Measurements from ENCODE around the gene PLPP3.
"Not testable (repeated sequence)": the region's sequence is repeated elsewhere in the genome, so short reads cannot be mapped to it uniquely, and the experiment has no call there.

The PLPP3 gene

DNA sequence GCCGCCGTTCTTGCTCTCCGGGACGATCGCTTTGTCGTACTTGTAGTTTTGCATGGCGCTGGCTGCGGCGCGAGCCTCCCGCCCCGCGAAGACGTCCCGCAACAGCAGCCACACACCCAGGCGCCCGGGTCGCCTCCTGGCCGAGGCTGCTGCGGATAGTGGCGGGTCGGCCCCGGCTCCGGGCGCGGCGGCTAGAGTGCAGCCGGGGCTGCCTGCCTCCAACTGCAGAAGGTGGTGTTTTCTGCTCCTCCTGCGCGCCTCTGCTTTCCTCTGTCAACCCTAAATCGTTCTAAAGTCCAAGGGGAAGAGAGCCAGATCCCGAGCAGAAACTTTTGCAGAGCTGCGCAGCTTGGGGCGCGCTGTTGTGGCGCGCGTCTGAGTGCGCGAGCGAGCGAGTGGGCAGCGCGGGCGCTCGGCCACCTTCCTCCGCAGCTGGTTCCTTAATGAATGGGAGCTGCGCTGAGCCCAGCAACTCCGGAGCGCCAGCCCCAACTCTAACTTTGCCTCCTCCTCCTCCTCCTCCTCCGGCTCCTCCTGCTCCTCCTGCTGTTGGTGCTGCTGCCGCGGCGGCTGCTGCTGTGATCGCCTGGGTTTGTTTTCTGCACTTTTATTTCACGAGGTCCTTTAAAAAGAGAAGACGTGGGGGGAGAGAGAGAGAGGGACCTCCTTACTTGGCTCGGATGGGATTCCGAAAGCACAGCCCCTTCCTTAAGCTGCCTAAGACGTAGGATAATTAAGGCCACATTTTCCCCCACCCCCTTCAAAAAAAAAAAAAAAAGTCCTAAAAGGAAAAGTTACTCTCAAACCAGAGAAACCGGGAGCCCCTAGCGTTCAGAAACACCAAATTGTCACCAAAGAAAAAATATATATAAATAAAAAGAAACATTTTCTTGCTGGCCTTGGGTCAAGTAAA, at the start of gene PLPP3:
Gene PLPP3, minus strand, starts transcription at position 601 of the 913 bp plus-strand sequence. Its CDS starts 547 bp downstream, at position 54.
- DNase-seq = peak in 12 of 14 donors; percentile 27 to 82 (median 68)

DNA sequence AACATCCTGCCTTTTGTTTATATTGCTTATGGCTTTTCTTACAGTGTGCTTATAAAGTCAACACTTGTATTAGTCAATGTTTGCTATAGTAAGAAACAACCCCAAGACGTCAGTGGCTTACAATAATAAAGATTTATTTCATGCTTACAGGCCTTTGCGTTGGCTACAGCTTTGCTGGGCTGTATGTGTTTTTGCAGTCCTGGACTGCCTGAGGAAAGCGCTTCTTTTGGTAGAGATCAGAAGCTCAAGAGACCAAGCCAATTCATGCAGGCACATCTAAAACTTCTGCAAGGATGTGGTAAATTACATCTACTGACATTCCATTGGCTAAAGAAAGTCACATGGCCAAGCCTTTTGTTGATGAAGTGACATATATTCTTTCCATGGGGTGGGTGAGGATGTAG, 48.3 kb upstream of the PLPP3 start:
- DNase-seq = no peak

DNA sequence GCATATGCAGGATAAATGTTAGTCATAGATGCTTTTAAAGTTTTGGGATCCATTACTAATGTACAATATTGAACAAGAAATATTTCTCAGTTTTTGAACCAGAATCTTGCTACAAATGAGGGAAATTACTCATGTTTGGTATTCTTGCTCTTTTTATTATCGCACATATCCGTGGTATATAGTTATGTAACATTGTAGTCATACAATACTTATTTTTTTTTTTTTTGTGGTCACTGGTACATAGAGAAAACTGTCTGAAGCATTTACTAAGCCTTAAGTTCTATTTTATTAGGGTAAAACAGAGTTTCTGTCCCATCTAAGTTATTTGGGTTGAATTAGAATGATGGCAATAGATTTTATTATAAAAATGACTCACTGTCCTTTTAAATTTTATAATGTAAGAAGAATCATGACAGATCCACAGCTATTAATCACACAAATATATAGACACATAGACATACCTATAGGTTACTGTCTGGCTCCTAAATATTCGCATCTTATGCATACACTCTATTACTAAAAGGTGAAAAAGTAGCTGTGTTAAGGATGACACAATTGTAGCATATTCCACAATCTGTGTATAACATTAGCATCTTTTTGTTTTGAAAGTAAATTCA, 47.8 kb upstream of the PLPP3 start:
- no peak for DNase-seq

DNA sequence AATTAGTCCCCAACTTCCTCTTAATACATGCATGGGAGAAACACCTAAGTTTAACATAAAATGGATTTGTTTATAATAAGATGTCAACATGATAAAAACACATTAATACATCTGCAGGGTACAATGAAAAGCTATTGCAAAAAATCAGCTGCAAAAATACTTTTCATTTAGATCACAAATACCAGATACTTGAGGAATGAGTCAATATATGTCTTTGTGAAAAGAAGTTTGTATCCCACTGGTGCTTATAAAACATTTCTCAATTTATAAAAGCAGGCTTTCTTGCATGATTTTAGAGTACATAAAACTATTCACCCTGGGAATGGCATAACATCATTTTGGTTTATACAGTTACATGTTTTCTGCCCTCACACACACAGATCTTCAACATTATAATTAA, 47.2 kb upstream of the PLPP3 start:
- no peak for DNase-seq

DNA sequence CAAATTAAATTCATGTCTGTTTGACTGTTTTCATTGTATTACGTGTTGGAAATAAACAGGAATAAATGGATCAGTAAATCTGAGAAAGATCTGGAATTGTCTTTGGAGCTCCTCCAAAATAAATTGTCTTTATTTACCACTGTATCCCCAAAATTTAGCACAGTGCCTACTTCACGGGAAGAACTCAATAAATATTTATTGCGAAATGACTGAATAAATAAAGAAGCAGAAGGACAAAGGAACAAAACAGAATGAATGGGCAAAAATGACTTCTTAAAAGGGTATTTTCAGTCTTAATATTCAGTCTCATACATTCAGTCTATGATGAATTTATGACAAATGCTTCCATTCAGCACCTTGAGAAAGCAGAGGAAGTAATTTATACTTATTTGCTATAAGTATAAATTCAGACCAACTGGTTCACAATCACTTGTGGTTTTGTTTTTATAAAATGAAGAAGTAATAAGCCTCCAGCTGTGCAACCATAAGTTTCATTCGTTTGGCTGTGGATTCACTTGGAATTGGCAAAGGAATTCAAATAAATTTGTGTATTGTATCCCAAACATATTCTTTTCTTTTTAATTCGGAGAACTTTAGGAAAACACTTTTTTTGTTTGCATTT, 46.6 kb upstream of the PLPP3 start:
- no peak for DNase-seq

DNA sequence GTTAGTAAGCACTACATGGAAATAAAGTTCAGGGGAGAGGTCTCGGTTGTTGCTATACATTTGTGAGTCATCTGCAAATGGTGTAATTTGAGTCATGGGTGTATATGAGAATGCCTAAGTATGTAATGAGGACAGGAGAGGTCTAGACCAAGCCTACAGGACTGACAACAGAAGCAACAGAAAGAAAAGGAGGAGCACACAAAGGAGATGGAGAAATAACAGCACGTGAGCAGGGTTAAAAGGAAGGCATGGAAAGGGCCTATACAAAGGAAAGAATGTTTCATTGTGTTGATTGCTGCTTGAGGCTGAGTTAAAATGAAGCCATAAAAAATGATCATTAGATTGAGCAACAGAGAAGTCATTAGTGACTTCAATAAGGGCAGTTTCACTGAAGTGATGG, 37.8 kb upstream of the PLPP3 start:
- DNase-seq = no peak

DNA sequence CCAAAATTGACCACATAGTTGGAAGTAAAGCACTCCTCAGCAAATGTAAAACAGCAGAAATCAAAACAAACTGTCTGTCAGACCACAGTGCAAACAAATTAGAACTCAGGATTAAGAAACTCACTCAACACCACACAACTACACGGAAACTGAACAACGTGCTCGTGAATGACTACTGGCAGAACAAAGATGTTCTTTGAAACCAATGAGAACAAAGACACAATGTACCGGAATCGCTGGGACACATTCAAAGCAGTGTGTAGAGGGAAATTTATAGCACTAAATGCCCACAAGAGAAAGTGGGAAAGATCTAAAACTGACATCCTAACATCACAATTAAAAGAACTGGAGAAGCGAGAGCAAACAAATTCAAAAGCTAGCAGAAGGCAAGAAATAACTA, 31.4 kb upstream of the PLPP3 start:
- DNase-seq = not testable (repeated sequence)

DNA sequence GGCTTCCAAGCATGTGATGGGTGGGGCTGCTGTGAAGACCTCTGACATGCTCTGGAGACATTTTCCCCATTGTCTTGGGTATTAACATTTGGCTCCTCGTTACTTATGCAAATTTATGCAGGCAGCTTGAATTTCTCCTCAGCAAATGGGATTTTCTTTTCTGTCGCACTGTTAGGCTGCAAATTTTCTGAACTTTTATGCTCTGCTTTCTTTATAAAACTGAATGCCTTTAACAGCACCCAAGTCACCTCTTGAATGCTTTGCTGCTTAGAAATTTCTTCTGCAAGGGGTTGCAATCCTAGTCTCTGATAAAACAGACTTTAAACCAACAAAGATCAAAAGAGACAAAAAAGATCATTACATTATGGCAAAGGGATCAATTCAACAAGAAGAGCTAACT, 30.7 kb upstream of the PLPP3 start:
- not testable (repeated sequence) for DNase-seq

DNA sequence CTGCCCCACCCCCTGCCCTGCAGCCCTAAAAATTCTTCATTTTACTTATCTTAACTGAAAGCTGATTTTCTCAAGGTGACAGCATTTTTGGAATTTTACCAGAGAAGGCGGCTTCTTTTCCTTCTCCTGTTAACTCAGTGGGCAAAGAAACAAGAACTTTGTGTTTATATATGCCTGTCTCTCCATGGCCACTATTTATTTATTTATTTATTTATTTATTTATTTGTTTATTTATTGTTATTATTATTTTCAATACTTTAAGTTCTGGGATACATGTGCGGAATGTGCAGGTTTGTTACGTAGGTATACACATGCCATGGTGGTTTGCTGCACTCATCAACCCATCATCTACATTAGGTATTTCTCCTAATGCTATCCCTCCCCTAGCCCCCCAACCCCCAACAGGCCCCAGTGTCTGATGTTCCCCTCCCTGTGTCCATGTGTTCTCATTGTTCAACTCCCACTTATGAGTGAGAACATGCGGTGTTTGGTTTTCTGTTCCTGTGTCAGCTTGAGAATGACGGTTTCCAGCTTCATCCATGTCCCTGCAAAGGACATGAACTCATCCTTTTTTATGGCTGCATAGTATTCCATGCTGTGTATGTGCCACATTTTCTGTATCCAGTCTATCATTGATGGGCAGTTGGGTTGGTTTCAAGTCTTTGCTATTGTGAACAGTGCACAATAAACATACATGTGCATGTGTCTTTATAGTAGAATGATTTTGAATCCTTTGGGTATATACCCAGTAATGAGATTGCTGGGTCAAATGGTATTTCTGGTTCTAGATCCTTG, 16.2 kb upstream of the PLPP3 start:
- DNase-seq = not testable (repeated sequence)

DNA sequence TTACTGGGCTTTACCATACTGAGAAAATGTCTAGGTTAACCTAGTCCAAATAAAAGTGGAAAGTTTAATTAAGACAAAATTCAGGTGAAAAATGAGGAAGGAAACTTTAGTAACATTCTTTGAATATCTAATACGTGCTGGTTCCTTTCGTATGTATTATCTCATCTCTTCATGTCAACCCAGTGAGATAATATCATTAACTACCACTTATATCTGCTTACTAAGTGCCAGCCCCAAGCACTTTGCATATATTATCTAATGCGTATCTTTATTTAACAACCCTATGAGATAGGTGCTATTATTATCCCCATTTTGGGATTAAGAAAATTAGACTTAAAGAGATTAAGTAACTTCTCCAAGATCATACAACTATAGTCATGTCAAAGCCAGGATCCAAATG, 12.5 kb upstream of the PLPP3 start:
- DNase-seq = no peak

DNA sequence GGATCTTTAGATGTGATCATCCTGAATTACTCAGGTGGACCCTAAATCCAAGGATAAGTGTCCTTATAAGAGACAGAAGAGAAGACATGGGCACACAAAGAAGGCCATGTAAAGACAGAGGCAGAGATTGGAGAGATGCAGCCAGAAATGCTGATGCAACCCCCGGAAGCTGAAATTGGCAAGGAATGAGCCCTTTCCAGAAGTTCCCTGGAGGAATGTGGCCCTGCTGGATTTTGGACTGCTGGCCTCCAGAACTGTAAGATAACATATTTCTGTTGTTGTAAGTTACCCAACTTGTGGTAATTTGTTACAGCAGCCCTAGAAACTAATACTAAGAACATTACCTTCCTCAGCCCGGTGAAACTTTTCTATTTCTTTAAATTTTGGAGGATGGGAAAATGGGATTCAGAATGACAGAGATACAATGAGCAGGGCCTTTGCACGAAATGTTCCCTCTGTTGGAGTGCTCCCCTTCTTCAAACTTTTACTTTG, 11.2 kb upstream of the PLPP3 start:
- DNase-seq = no peak

DNA sequence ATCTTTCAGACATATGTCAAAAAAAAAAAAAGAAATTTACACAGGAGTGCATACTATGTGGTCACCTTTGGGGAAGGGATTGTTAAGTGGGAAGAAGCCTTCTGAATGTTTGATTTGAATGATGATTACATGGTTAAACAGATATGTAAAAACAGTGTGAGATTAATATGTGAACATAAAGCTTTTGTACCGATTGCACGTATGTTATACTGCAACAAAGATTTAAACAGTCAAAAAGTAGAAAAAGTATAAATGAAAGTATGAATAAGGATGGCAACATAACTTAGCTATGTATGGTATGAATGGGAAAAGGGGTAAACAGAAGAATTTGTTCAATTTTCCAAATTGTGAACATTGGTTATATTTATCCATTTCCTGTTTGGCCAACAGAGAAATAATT, 10.0 kb upstream of the PLPP3 start:
- no peak for DNase-seq

DNA sequence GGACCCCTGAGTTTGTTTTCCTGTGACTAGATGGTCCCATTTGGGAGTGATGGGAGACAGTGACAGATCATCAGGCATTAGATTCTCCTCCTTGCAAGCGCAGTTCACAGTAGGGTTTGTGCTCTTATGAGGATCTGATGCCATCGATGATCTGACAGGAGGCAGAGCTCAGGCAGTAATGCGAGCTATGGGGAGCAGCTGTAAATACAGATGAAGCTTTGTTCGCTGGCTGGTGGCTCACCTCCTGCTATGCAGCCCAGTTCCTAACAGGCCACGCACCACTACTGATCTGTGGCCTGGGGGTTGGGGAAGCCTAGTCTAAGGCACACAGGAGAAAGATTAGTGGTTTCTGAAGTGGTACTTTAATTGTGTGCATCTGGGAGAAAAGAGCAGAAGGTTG, 7.1 kb upstream of the PLPP3 start:
- no peak for DNase-seq

DNA sequence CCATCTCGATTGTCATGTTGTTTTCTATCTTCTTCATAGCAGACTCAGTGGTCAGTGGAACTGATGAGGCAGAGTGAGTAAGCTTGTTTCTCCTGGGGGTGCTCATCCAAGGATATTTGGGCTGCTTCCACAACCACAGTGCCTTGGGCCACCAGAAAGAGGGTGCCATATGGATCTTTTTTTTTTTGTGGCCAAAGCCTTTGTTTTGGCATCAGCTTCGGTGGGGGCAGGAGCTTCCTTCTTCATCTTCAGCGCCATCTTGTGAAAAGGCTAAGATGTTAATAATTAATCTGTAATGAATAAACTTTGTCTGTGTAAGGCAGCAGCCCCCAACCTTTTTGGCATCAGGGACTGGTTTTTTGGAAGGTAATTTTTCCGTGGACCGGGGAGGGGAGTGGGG, 6.6 kb upstream of the PLPP3 start:
- DNase-seq = peak in 1 of 14 donors; percentile 2

DNA sequence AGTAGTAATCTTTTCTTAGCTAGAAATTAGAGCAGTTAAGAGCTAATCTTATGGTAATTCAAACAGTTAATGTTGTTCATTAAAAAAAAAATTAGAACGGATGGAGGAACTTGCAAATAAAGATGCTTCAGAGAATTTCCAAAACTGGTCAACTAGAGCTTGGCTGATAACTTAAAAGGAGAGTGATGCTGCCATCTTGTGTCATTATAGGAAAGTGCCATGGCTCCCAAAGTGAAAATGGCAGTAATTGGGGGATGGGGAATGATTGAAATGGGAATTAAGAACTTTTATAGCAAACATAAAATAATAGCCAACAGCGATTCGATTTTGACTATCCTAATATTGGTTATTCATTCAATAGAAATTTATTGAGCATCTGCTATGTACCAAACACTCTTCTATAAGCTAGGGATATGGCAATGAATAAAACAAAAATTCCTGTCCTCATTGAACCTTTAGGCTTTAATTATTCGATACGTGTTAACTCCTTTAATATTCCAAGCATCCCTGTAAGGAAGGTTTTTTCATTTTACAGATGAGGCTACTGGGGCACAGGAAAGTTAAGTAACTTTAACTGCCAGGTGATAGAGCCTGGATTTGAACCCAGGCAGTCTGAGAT, 5.7 kb upstream of the PLPP3 start:
- DNase-seq = peak in 2 of 14 donors; percentile 18

DNA sequence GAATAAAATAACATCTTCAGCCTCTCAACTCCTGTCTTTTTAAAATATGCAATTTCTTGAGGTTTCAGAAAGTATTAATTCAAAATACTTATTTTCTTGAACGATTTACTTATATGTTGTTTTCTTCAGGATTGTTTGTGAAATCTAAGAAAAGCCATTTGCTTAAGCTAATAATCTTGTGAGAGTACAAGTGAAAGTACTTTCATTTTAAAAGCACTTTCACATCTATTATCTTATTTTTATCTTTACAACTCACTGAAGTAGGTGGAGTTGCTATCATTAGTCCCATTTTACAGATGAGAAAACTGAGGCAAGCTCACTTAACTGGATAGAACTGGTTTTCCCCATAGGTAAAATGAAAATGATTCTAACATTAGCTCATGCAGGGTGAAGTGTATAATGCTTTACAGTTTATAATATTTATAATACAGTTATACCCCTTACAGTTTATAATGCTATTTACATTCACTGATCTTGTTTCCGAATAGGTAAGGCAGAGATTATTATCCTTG, 4.7 kb upstream of the PLPP3 start:
- no peak for DNase-seq

DNA sequence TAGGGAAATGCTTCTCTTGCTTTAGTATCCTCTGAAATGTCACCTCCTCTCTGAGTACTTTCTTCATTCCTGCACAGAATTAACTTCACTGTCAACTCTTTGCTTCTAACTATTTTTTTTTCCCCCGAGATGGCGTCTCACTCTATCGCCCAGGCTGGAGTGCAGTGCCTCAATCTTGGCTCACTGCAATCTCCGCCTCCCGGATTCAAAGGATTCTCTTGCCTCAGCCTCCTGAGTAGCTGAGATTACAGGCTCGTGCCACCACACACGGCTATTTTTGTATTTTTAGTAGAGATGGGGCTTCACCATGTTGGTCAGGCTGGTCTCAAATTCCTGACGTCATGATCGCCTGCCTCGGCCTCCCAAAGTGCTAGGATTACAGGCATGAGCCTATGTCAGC, 1.4 kb upstream of the PLPP3 start:
- DNase-seq = no peak

DNA sequence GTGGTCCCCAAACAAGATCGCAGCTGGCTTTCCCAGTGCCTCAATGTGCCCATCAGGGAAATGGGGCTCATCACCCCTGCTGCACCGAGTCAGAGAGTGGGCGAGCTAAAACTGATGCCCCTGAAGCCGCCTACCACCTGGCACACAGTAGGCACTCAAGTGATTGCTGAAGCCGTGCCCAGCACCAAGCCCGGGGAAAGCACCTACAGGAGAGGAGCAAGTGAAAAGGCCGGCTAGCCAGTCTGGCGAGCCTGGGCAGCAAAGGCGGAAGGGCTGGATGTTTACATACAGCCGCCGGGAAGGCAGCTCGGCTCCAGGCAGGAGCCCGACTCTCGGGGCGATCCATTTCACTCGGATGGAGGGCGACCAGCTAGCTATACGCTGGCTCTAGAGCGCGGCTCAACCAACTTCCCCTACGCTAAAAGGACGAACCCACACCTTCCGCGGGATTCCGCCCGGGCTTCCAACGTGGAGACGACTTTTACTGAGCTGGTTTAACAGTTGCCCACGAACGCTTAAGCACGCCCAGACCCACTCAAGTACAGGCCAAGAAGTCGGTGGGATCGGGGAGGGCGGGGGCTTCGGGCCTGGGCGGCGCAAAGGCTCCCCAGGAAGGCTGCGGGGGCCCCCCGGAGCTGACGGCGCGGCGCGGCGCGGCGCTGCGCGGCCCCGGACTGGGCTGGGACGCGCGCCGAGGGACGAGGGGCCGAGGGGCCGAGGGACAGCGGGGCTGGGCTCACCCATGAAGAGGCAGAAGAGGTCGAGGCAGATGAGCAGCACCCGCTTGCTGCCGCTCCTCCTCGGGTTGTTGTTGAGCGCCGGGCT, 1.0 kb downstream of the PLPP3 start:
- DNase-seq = peak in 8 of 14 donors; percentile 37 to 80 (median 58)

DNA sequence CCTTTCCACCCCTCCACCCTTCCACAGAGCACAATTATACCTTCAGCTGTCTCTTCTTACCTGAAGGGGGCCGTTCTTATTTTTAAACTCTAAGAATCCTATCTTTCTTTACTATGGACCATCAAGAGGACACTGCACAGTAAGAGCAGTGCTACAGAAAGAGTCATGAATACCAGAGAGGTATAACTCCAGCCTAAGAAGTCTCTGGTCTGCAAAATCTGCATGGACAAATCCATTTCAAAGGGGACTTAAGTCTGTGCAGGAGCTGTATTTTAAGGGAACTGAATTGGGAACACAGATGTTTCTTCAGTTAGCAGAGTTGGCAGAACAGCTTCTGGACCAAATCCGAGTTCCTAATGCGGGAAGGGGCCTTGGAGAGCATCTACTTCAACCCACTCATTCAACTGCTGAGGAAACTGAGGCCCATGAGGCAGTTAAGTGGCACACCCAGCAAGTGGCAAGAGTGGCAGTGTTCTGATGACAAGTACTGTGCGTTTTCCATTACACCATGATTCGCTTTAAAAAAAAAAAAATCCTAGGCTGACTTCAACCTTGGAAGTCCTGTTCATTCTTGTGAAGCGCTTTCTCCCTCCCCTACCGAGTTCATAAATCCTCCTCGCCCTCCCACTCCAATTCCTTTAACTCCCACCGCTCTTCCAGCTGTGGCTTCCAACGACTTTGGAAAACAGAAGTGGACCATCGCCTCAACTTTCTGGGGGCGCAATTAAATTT, 1.8 kb downstream of the PLPP3 start:
- peak in 5 of 14 donors; percentile 20 to 57 (median 31) for DNase-seq

DNA sequence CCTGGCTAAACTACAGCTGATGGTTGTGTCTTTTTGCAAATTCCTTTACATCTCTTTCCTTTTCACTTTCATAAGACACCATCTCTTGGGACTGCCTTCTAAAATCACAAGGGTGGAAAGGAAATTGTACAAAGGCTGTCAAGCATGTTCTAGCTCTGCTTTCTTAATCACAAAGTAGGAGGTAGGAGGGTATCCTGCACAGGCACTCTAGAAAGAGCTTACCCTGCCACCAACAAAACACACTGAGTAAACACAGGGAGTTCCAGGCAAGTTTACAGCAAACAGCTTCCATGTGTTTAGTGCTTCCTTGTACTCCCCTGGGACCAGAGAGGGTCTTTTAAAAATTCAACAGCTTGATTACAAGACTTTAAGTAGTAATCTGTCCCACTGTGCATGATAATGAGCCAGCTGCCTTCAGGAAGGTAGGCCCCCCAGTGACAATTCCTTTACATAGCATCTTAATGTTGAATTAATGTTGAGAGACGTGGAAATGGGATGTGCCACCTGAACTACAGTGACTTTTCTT, 2.4 kb downstream of the PLPP3 start:
- peak in 4 of 14 donors; percentile 19 to 57 (median 26) for DNase-seq

Data from C1 segment of cervical spinal cord (tissue), 14 donors.